AG04449 (cell line): Measurements from ENCODE around the gene DUSP18.

Experiments
- CTCF ChIA-PET: fragments of 350-600 bp; formaldehyde crosslinking; extraction: SDS; loops from one replicate; lab custom pipeline; 2021; ENCODE audit warnings: antibody characterized with exemption; lab: Yijun Ruan, JAX
- POLR2A ChIA-PET: fragments of 400-600, 350-600 bp; formaldehyde crosslinking; extraction: SDS; loops from one replicate; lab custom pipeline; 2020; ENCODE audit warnings: antibody characterized with exemption, inconsistent platforms; lab: Yijun Ruan, JAX
- DNase-seq: peaks from one replicate; pipeline ENCODE4 v3.0.0-alpha.2; 2010; ENCODE audit warnings: low read depth, low spot score
- H3K4me3 ChIP-seq: 2 replicates; pipeline ENCODE4 v1.5.1; 2011; ENCODE audit warnings: low read depth, mild to moderate bottlenecking, control low read depth, low read length
- TF ChIP-seq, protein P1 (sequence below): IDR thresholded peaks from one replicate; pipeline ENCODE4 v1.5.1; 2011; ENCODE audit warnings: mild to moderate bottlenecking, moderate library complexity, low read length, control low read depth, inconsistent platforms; ENCODE audit not compliant: insufficient read depth; ENCODE audit errors: missing control alignments

The DUSP18 gene

DNA sequence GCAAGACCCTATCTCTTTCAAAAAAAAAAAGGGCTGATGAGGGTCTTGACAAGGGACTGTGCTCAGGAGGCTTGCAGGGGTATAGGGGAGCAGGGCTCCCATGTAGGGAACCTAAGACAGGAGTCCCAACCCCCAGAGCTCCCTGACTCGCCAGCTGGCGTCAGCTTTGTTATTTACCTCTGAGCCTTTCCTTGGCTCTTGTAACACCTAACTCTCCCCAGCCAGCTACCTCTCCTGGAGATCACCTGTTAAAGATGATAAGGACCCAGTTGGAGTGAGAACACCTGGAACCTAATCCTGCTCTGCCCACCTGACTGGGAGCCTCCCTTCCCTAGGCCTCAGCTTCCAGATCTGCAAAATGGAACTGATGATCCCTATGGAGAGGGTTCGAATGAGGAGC is 18.9 kb downstream of the DUSP18 start:
- TF ChIP-seq, protein P1, sequence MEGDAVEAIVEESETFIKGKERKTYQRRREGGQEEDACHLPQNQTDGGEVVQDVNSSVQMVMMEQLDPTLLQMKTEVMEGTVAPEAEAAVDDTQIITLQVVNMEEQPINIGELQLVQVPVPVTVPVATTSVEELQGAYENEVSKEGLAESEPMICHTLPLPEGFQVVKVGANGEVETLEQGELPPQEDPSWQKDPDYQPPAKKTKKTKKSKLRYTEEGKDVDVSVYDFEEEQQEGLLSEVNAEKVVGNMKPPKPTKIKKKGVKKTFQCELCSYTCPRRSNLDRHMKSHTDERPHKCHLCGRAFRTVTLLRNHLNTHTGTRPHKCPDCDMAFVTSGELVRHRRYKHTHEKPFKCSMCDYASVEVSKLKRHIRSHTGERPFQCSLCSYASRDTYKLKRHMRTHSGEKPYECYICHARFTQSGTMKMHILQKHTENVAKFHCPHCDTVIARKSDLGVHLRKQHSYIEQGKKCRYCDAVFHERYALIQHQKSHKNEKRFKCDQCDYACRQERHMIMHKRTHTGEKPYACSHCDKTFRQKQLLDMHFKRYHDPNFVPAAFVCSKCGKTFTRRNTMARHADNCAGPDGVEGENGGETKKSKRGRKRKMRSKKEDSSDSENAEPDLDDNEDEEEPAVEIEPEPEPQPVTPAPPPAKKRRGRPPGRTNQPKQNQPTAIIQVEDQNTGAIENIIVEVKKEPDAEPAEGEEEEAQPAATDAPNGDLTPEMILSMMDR, result no peak
- CTCF ChIA-PET, result interaction anchor here (1.1 to 5.3 kb wide), 3 partner anchors 12 to 106 kb away, joined by 3 to 26 read pairs (median 4); no protein-coding TSS in a partner anchor
- POLR2A ChIA-PET, result no interaction called here
- no peak overlapping the region for H3K4me3 ChIP-seq
- no peak for DNase-seq

DNA sequence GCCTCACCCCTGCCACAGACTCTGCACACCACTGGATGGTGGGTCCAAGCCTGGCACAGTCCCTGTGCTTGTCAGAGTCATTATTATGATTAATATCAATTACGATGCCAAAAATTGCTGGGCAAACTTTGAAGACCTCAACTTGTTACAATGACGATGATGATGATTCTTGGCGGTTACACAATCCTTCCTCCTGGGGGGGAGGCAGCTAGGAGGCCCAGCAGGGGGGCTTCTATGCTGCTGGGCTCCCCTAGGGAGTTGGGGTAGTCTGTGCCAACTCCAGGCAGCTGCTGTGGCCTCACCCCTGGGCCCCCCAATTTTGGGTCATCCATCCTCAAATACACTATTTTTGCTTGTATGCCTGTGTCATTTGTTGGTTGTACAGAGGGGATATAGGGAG is 20.1 kb downstream of the DUSP18 start:
- no peak overlapping the region for H3K4me3 ChIP-seq
- POLR2A ChIA-PET, result no interaction called here
- no peak for DNase-seq
- CTCF ChIA-PET, result interaction anchor here (5.3 kb wide), 1 partner anchor 13 kb away, joined by 26 read pairs; no protein-coding TSS in a partner anchor
- TF ChIP-seq, protein P1, result no peak

DNA sequence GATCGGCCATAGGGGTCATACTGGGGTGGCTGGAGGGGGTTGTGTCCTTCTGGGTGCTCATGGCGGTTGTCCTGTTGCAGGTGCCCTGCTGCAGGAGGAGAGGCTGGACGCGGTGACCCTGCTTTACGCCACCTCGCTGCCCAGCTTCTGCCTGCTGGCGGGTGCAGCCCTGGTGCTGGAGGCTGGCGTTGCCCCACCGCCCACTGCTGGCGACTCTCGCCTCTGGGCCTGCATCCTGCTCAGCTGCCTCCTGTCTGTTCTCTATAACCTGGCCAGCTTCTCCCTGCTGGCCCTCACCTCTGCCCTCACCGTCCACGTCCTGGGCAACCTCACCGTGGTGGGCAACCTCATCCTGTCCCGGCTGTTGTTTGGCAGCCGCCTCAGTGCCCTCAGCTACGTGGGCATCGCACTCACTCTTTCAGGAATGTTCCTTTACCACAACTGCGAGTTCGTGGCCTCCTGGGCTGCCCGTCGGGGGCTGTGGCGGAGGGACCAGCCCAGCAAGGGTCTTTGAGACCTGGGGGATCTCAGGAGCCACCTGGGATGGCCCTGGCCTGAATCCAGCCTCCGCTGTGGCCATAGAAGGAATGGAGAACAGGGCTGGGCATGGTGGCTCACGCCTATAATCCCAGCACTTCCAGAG is 21.0 kb downstream of the DUSP18 start:
- ChIA-PET POLR2A (no interaction called here), CTCF (interaction anchor here (1.0 to 1.5 kb wide), 4 partner anchors 9 to 108 kb away, joined by 3 to 10 read pairs (median 6); partner anchors contain the start of gene SLC35E4)
- TF ChIP-seq, protein P1, result no peak
- H3K4me3 ChIP-seq, result no peak overlapping the region
- no peak for DNase-seq

DNA sequence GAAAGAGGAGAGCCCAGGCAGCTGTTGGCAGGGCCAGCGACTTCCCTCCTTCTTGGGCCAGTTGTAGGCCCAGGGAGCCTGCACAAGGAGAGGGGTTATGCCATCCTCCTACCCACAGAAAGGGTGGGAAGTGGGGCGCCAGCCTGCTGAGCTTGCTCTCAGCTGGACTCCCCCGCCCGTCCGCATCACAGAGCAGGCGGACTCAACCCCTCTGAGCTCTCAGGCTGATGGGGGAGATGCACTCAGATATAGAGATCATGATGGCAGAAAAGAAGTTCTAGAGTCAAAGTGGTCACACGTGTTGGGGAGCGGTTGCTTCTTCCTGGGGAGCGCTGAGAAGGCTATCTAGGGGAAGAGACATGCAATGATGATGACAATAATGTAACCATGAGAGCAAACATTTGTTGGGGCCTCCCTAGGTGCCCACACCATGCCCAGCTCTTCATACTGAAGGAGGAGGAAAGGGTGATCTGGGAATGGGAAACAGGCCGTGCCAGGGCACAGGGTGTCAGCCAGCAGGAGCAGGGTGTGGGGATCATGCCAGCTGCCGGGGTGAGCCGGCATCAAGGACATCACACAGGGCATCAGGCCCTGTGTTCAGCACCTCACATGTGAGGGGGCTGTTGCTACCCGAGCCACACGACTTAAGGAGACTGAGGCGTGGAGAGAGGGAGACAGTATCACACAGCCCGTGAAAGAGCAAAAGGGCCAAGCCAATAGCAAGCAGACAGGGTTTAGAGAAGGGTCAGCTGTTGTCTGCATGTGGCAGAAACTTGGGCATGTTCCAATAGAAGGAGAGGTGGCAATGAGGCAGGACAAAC is 24.4 kb downstream of the DUSP18 start:
- ChIA-PET CTCF (interaction anchor here (0.9 to 4.0 kb wide), 5 partner anchors 9 to 120 kb away, joined by 3 to 37 read pairs (median 5); partner anchors contain the start of gene SLC35E4), POLR2A (interaction anchor here (1.0 kb wide), 1 partner anchor 8 kb away, joined by 4 read pairs; the partner anchor contains the start of gene SLC35E4)
- TF ChIP-seq, protein P1, result no peak
- H3K4me3 ChIP-seq, result no peak overlapping the region
- DNase-seq, result no peak

DNA sequence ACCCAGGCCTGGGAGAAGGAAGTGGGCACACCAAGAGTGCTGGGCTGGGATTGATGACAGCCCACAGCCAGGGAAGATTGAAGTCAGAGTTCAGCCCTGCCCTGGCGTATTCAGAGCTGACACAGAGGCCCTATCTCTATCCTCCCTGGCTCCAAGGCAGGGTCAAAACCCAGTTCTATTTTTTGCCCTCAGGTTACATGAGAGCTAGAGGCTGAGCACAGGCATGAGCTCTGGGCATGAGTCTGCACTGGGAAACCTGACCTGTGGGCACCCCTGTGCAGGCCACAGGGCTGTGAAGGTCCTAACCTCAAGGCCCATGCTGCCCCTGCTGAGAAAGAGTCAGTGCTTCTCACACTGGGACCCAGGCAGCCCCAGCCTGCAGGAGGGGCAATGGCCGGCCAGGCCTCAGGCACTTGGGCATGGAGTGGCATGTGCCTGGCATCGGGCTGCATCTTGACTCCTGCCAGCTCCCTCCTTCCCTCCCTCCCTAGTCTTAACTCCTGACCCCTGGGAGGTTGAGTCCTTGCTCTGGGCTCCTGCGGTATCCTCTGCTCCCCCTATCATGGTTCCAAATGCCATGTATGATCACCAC is 26.7 kb downstream of the DUSP18 start:
- CTCF ChIA-PET, result interaction anchor here (0.6 to 0.9 kb wide), 2 partner anchors 114 to 220 kb away, joined by 3 read pairs; no protein-coding TSS in a partner anchor
- no peak overlapping the region for H3K4me3 ChIP-seq
- no peak for DNase-seq
- TF ChIP-seq, protein P1, result no peak
- POLR2A ChIA-PET, result no interaction called here

DNA sequence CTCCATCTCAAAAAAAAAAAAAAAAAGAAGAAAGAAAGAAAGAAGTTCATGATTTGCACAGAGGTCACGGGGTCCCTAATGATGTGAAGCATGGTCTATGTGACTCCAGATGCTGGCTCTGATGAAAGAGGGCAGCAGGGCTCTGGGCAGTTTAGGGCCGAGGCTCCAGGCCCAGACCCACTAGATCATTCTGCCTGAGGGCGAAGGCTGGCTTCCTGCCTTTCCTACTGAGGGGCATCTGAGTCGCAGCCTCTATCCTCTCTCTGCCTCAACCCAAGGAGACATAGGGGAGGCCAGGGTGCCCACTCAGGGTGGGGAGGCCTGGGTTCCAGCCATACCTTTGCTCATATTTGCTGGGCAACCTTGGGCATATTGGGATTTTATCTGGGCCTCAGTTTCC is 27.3 kb downstream of the DUSP18 start:
- CTCF ChIA-PET, result interaction anchor here (0.9 to 3.4 kb wide), 2 partner anchors 115 kb away, joined by 3 to 24 read pairs; no protein-coding TSS in a partner anchor
- POLR2A ChIA-PET, result no interaction called here
- DNase-seq, result no peak
- TF ChIP-seq, protein P1, result no peak
- H3K4me3 ChIP-seq, result no peak overlapping the region
